ENCODE results near the gene WDR88.
"Not testable (repeated sequence)": the region's sequence is repeated elsewhere in the genome, so short reads cannot be mapped to it uniquely, and the experiment has no call there.

The WDR88 gene

DNA sequence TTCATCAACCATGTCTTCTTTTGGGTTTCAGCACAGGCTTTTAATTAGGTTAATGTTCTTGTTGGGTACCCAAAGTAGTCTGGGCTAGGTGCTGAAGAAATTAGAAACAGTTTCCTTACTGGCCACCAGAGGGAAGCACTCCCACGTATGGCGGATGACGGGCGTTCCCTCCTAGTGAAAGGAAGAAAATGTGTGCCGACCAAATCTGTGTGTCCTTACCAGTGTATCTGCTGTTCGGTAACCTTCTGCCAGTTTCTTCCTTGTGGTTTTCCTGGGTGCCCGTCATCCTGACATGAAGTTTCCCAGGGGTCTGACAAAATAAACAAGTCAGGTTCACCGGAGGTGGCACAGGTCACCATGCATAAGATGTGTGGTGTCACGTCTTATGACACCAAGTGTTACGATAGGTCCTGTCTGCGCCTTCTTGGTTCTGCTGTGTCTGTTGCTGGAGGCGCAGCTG is 6.0 kb upstream of the WDR88 start:
- H3K4me3 ChIP-seq, result peak overlapping the region; percentile 29
- TF ChIP-seq, protein P1, sequence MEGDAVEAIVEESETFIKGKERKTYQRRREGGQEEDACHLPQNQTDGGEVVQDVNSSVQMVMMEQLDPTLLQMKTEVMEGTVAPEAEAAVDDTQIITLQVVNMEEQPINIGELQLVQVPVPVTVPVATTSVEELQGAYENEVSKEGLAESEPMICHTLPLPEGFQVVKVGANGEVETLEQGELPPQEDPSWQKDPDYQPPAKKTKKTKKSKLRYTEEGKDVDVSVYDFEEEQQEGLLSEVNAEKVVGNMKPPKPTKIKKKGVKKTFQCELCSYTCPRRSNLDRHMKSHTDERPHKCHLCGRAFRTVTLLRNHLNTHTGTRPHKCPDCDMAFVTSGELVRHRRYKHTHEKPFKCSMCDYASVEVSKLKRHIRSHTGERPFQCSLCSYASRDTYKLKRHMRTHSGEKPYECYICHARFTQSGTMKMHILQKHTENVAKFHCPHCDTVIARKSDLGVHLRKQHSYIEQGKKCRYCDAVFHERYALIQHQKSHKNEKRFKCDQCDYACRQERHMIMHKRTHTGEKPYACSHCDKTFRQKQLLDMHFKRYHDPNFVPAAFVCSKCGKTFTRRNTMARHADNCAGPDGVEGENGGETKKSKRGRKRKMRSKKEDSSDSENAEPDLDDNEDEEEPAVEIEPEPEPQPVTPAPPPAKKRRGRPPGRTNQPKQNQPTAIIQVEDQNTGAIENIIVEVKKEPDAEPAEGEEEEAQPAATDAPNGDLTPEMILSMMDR (IDR thresholded peaks at IDR 0.05), result peak; percentile 55
- no peak overlapping the region for H3K27ac ChIP-seq
- no peak for DNase-seq (ENCODE audit: low spot score)

DNA sequence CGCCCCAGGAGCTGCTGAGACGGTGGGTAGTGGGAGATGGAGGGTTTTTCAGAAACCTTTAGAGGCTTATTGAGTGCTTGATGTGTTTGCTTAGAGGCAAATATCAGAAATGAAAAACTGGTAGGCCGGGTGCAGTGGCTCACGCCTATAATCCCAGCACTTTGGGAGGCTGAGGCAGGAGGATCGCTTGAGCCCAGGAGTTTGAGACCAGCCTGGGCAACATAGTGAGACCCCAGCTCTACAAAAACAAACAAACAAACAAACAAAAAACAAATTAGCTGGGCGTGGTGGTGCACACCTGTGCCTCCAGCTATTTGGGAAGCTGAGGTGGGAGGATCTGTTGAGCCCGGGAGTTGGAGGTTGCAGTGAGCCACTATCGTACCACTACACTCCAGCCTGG is 5.2 kb upstream of the WDR88 start:
- H3K4me3 ChIP-seq; H3K27ac ChIP-seq; DNase-seq (ENCODE audit: low spot score): not testable (repeated sequence)

DNA sequence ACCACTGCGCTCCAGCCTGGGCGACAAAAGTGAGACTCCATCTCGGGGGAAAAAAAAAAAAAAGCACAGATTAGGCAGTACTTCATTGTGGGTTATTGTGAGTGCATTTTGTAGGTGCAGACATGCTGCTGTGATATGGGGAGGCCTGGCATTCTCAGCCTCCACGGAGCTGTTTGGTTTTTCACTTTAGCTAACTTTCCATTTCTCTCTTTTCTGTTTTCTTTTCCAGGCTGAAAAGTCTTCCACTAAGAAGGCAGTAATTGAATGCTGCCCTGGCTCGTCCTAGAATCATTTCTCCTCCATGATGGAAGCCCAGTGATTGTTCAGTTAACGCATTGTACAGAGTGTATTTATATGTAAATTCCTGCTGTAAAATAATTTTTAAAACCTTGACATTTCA is 2.0 kb upstream of the WDR88 start:
- TF ChIP-seq, protein P1 (IDR thresholded peaks at IDR 0.05), result no peak
- DNase-seq (ENCODE audit: low spot score), result no peak
- H3K27ac ChIP-seq, result no peak overlapping the region
- no peak overlapping the region for H3K4me3 ChIP-seq

DNA sequence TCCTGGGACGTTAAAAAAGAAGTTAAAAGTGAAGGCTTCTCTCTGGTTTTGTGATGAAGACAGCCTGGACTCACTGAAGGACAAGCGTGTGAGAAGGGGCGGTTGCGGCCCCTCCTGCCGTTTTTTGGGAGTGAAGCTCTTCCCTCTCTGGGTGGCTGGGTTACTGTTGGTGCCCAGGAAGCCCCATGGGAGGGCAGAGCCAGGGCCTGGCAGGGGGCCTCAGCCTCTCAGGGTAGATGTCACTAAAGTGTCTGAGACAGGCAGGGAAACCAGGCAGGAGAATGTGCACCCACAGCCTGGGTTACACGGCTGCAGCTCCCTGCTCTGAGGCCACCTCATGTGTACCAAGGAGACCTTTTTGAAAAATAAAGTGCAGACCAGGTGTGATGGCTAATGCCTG is 1.5 kb upstream of the WDR88 start:
- no peak for DNase-seq (ENCODE audit: low spot score)
- TF ChIP-seq, protein P1 (IDR thresholded peaks at IDR 0.05), result no peak
- no peak overlapping the region for H3K4me3 ChIP-seq
- no peak overlapping the region for H3K27ac ChIP-seq

DNA sequence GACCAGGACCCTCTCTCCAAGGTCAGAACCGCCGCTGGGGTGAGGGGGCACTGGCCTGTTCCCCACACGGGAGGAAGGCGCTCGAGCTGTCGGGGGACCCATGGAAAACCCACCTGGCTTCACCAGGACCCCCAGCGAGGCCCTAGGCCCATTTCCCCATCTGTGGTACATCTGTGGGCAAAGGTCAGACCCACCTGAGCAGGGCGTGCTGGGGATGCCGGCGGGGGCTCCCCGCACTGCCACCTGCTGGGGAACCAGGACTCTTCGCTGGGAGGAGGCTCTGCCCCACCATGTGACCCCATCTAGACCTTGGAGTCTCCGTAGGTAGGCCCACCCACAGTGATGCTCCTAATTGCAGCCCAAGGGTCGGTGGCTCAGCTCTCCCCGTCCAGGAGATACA is 511 bp downstream of the WDR88 start:
- H3K27ac ChIP-seq, result no peak overlapping the region
- H3K4me3 ChIP-seq, result no peak overlapping the region
- DNase-seq (ENCODE audit: low spot score), result no peak
- TF ChIP-seq, protein P1 (IDR thresholded peaks at IDR 0.05), result no peak

DNA sequence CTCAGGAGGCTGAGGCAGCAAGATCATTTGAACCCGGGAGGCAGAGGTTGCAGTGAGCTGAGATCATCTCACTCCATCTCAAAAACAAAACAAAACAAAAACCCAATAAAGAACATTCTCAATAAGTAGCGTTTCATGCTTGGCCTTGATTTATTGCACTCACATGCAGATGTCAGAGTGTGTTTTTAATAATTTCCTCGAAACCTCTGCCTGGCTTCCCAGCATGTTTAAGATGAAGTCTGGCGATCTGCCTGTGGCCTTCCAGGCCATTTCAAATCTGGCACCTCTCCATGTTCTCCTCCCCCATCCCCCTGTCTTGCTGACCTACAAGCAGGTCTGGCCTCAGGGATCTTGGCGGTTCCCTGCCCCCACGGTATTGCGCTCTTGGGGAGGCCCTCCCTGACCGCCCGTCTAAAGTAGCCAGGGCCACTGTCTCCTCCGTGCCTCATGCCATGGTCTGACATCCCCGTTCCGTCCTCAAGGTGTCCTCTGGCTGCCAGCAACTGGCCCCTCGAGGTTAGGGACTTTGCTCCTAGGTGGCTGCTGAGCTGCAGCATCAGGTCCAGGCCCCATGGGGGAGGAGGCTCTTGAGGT is 1.6 kb downstream of the WDR88 start:
- Histone ChIP-seq H3K27ac (no peak overlapping the region), H3K4me3 (no peak overlapping the region)
- no peak for DNase-seq (ENCODE audit: low spot score)
- TF ChIP-seq, protein P1 (IDR thresholded peaks at IDR 0.05), result no peak

DNA sequence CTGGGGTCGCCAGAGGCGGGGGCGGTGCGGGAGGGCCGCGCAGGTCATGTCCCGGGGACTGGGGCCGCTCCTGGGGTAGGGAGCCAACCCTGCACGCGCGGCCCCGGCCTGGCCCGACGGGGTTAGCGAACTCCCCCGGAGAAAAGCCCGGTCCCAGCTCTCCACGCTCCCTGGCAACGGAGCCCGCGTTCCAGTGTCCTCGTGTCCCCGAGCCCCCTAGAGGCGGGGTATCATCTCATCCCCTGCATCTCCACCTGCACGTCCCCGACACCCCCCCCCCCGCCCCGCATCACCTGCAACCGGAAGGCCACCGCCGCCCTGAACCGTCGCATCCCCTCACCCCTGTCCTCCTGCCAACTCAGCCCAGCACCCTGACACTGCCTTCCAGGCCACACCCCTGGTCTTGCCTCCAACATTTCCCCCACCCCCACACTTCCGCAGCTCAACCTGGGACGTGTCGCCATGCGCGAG is 2.7 kb downstream of the WDR88 start:
- TF ChIP-seq, protein P1 (IDR thresholded peaks at IDR 0.05), result no peak
- Histone ChIP-seq H3K27ac (no peak overlapping the region), H3K4me3 (no peak overlapping the region)
- DNase-seq (ENCODE audit: low spot score), result no peak
